Effector memory CD4-positive, alpha-beta T cell (primary cell): ENCODE measurements around the gene PSPH.
"Not testable (repeated sequence)": the region's sequence is repeated elsewhere in the genome, so short reads cannot be mapped to it uniquely, and the experiment has no call there.

Experiments
- DNase-seq, 3 donors: peaks; one replicate each; pipeline ENCODE4 v3.0.0-alpha.2; 2020
- H3K27ac ChIP-seq: 2 replicates; pipeline ENCODE4 v1.7.0; 2013; ENCODE audit warnings: mild to moderate bottlenecking, low read length, moderate library complexity; ENCODE audit not compliant: insufficient read depth, poor library complexity, severe bottlenecking
- H3K27me3 ChIP-seq: replicated peaks from 2 replicates; pipeline ENCODE4 v1.7.0; 2013; ENCODE audit warnings: mild to moderate bottlenecking, low read length; ENCODE audit not compliant: insufficient read depth, control insufficient read depth, poor library complexity, severe bottlenecking
- H3K36me3 ChIP-seq: 2 replicates; pipeline ENCODE4 v1.7.0; 2013; ENCODE audit warnings: mild to moderate bottlenecking, low read length, moderate library complexity; ENCODE audit not compliant: control insufficient read depth, insufficient read depth
- H3K4me1 ChIP-seq: 2 replicates; pipeline ENCODE4 v1.7.0; 2013; ENCODE audit warnings: low read length, mild to moderate bottlenecking; ENCODE audit not compliant: control insufficient read depth, insufficient read depth, poor library complexity, severe bottlenecking
- H3K4me3 ChIP-seq: 2 replicates; pipeline ENCODE4 v1.7.0; 2013; ENCODE audit warnings: low read length, low read depth, mild to moderate bottlenecking; ENCODE audit not compliant: insufficient read depth, poor library complexity, severe bottlenecking
- H3K9me3 ChIP-seq: 2 replicates; pipeline ENCODE4 v1.7.0; 2013; ENCODE audit warnings: mild to moderate bottlenecking, low read length, moderate library complexity; ENCODE audit not compliant: control insufficient read depth

Gene PSPH

GRCh38 chr7:56063500-56063881 is 12.2 kb upstream of the PSPH start:
- Histone ChIP-seq H3K36me3 (peaks cover 27% of the 10 kb centered on the region), H3K4me3 (peak overlapping the region; percentile 99), H3K27me3 (no peaks in the 10 kb centered on the region), H3K9me3 (no peaks in the 10 kb centered on the region), H3K4me1 (peaks cover 5% of the 10 kb centered on the region), H3K27ac (peak overlapping the region; percentile 84)
- no peak for DNase-seq

- Histone ChIP-seq H3K27ac (no peak overlapping the region), H3K4me3 (no peak overlapping the region), H3K4me1 (peaks cover 5% of the 10 kb centered on the region), H3K36me3 (peaks cover 38% of the 10 kb centered on the region), H3K9me3 (no peaks in the 10 kb centered on the region), H3K27me3 (no peaks in the 10 kb centered on the region)
- no peak for DNase-seq
Measured at GRCh38 chr7:56062382-56062781, 11.1 kb upstream of the PSPH start.

DNA sequence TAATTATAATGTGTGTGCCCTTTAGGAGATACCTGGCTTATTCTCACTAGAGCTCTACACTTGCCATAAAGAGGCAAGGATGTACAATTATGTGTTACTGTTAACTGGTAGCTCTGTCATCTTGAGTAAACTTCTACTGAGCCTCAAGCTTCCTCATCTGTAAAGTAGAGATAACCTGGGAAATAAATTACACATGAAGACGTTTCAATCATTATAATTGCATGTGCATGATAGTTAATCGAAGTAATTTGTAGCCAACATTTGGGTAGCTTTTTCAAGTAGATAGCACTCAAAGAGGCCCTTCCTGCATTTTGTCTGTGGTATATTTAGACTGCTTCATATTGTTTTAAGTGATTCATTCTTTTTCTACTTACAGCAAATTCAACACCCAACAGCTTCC is 2.7 kb upstream of the PSPH start:
- Histone ChIP-seq H3K4me3 (no peak overlapping the region), H3K27me3 (no peaks in the 10 kb centered on the region), H3K9me3 (no peaks in the 10 kb centered on the region), H3K36me3 (peaks cover 44% of the 10 kb centered on the region), H3K27ac (no peak overlapping the region), H3K4me1 (peaks cover 10% of the 10 kb centered on the region)
- DNase-seq = no peak

- Histone ChIP-seq H3K36me3 (peaks cover 39% of the 10 kb centered on the region), H3K4me3 (no peak overlapping the region), H3K27me3 (no peaks in the 10 kb centered on the region), H3K4me1 (peaks cover 10% of the 10 kb centered on the region), H3K9me3 (no peaks in the 10 kb centered on the region), H3K27ac (no peak overlapping the region)
- no peak for DNase-seq
Measured at GRCh38 chr7:56053379-56053778, 2.1 kb upstream of the PSPH start.

DNA sequence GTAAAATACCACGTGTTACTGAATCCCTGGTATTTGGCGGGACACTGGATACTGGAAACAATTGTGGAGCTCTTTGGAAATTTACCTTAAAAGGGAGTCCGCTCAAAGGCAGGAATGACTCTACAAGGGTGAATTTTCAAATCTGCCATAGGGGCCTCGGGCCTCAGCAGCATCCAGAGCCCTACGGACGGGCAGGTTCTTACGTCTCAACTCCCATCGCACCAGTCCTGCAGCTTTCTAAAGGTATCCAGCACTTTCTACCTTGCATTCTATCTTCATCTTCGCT is 248 bp downstream of the PSPH start:
- peaks cover 22% of the 10 kb centered on the region for H3K36me3 ChIP-seq
- H3K4me3 ChIP-seq = peak overlapping the region; percentile 76
- DNase-seq = no peak
- H3K27me3 ChIP-seq = no peaks in the 10 kb centered on the region
- H3K4me1 ChIP-seq = peaks cover 10% of the 10 kb centered on the region
- peak overlapping the region; percentile 68 for H3K27ac ChIP-seq
- H3K9me3 ChIP-seq = no peaks in the 10 kb centered on the region

DNA sequence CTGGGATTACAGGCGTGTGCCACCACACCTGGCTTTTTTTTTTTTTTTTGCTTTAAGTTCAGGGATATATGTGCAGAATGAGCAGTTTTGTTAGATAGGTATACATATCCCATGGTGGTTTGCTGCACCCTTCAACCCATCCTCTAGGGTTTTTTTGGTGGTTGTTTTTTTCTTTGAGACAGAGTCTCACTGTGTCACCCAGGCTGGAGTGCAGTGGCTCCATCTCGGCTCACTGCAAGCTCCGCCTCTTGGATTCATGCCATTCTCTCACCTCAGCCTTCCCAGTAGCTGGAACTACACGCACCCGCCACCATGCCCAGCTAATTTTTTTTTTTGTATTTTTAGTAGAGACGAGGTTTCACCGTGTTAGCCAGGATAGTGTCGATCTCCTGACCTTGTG is 2.5 kb downstream of the PSPH start:
- not testable (repeated sequence) for H3K27ac ChIP-seq, H3K27me3 ChIP-seq, H3K36me3 ChIP-seq, DNase-seq, H3K9me3 ChIP-seq, H3K4me3 ChIP-seq
- H3K4me1 ChIP-seq = peaks cover 10% of the 10 kb centered on the region

DNA sequence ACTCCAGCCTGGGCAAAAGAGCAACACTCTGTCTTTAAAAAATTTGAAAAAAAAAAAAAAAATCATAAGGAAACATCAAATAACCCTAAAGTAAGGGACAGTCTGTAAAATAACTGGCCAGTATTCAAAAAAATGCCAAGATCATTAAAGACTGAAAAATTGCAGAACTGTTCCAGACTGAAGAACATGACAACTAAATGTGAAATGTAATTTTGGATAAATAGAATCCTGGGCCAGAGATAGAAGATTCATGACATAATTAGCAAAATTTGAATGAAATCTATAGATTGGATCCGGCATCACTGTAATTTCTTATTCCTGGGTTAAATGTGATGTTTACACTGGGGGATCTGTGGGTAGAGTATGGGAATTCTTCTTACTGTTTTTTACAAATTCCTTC is 3.0 kb downstream of the PSPH start:
- Histone ChIP-seq H3K9me3 (no peaks in the 10 kb centered on the region), H3K4me3 (no peak overlapping the region), H3K4me1 (peaks cover 10% of the 10 kb centered on the region), H3K27me3 (no peaks in the 10 kb centered on the region), H3K36me3 (peaks cover under 1% of the 10 kb centered on the region), H3K27ac (no peak overlapping the region)
- no peak for DNase-seq

GRCh38 chr7:56047446-56048116 is 3.7 kb downstream of the PSPH start:
- not testable (repeated sequence) for H3K4me3 ChIP-seq, H3K4me1 ChIP-seq, H3K9me3 ChIP-seq, H3K27me3 ChIP-seq, H3K27ac ChIP-seq, DNase-seq, H3K36me3 ChIP-seq

- Histone ChIP-seq H3K27me3 (no peaks in the 10 kb centered on the region), H3K27ac (no peak overlapping the region), H3K4me3 (no peak overlapping the region), H3K9me3 (no peaks in the 10 kb centered on the region), H3K36me3 (no peaks in the 10 kb centered on the region), H3K4me1 (no peaks in the 10 kb centered on the region)
- DNase-seq = no peak
Measured at GRCh38 chr7:56046721-56047445, 4.4 kb downstream of the PSPH start.

GRCh38 chr7:56045758-56046157 is 5.5 kb downstream of the PSPH start:
- H3K4me1 ChIP-seq, H3K9me3 ChIP-seq, DNase-seq, H3K36me3 ChIP-seq, H3K27me3 ChIP-seq, H3K4me3 ChIP-seq, H3K27ac ChIP-seq: not testable (repeated sequence)
